ENCODE results near the gene MAPK8. TPM values are rescaled to one million over a fixed set of nuclear protein-coding genes. Genes with fewer than 3 reads are reported as not detected.
A peak's percentile ranks its signal among the peaks of the same experiment; 100 is the strongest.

MAPK8 gene
- polyA plus RNA-seq, 3 donors = 18.4 to 21.1 (median 18.5) TPM

DNA sequence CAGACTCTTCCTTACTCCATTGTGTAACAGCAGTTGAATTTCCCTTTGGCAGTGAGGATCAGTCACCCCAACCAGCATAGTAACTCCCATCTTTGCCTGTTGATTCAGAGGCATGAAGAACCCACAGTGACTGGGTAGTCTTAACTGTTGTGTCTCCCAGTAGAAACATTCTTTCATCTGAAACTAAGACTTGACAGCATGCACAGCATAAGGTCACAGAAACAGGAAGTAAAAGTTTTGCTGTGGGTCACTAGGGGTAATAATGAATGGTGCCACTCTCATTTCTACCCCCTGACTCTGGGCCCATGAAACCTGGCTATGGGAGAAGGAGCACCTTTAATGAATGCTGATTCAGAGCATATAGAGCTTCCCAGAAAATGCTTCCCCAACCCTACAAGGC is 23.6 kb upstream of the MAPK8 start:
- H3K9me3 Mint-ChIP-seq = peaks cover 8 to 23% (median 19%) of the 10 kb centered on the region in 7 donors
- H3K4me3 Mint-ChIP-seq = no peak overlapping the region
- Histone ChIP-seq H3K79me2 (ENCODE audit: insufficient read depth, low read length) (no peaks in the 10 kb centered on the region), H3K4me1 (ENCODE audit: control insufficient read depth in 1 of 2, insufficient read depth in 2 of 2, low read length in 2 of 2) (no peaks in the 10 kb centered on the region), H3K9me3 (replicated peaks in 1 of 2; ENCODE audit: control insufficient read depth in 1 of 2, insufficient read depth in 1 of 2, low read length in 2 of 2) (peaks cover 0 to 9% of the 10 kb centered on the region in 2 donors), H3K27ac (ENCODE audit: low read depth in 1 of 2, low read length in 2 of 2) (no peak overlapping the region), H3K36me3 (replicated peaks in 1 of 2; ENCODE audit: control insufficient read depth in 1 of 2, insufficient read depth in 2 of 2, low read length in 2 of 2) (no peaks in the 10 kb centered on the region), H4K20me1 (ENCODE audit: insufficient read depth, low read length) (no peaks in the 10 kb centered on the region), H3K27me3 (ENCODE audit: control insufficient read depth in 2 of 2, insufficient read depth in 2 of 2, low read length in 2 of 2) (no peaks in the 10 kb centered on the region), H2AFZ (ENCODE audit: insufficient read depth, low read depth, low read length, poor library complexity, severe bottlenecking) (no peak overlapping the region), H3K4me3 (replicated peaks in 1 of 3; ENCODE audit: low read depth in 2 of 3, low read length in 3 of 3) (no peak overlapping the region), H3K4me2 (replicated peaks; ENCODE audit: extremely low read depth, low read length, poor library complexity, severe bottlenecking) (no peak overlapping the region), H3K9ac (ENCODE audit: insufficient read depth, low read length, poor library complexity, severe bottlenecking) (no peak overlapping the region)
- no peaks in the 10 kb centered on the region for H3K4me1 Mint-ChIP-seq
- H3K27me3 Mint-ChIP-seq (ENCODE audit: low read depth in 3 of 3) = peaks cover 0 to 3% (median 0%) of the 10 kb centered on the region in 3 donors
- intact Hi-C loops (cut with micrococcal nuclease) = no loop called here
- TF ChIP-seq, protein P1, sequence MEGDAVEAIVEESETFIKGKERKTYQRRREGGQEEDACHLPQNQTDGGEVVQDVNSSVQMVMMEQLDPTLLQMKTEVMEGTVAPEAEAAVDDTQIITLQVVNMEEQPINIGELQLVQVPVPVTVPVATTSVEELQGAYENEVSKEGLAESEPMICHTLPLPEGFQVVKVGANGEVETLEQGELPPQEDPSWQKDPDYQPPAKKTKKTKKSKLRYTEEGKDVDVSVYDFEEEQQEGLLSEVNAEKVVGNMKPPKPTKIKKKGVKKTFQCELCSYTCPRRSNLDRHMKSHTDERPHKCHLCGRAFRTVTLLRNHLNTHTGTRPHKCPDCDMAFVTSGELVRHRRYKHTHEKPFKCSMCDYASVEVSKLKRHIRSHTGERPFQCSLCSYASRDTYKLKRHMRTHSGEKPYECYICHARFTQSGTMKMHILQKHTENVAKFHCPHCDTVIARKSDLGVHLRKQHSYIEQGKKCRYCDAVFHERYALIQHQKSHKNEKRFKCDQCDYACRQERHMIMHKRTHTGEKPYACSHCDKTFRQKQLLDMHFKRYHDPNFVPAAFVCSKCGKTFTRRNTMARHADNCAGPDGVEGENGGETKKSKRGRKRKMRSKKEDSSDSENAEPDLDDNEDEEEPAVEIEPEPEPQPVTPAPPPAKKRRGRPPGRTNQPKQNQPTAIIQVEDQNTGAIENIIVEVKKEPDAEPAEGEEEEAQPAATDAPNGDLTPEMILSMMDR (IDR thresholded peaks at IDR 0.05) = no peak
- H3K36me3 Mint-ChIP-seq = no peaks in the 10 kb centered on the region
- no peak for DNase-seq
- no peak overlapping the region for H3K27ac Mint-ChIP-seq

DNA sequence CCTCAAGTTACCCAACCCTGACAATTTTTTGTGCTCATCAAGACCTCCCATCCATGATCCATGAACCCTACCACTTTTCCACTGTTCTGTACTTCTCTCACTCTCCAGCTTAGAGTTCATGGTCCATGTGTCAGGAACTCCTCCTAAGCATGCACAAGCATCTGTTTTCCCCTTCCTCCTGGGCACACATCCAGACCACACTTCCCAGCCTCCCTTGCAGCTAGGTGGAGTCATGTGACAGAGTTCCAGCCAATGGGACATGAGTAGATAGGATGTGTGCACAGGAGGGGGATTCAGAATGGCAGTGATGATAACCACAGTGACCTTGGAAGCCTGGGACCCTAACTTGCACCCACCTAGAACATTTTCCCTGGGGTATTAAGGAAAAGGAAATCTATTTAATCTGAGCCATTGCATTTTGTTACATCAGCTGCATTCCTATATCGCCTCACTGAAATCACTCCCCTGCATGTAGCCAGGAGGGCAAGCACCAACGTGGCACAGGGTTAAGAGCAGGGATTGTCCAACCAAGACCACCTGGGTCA is 22.4 kb upstream of the MAPK8 start:
- Mint-ChIP-seq H3K4me1 (no peaks in the 10 kb centered on the region), H3K27ac (peak overlapping the region in 1 of 7 donors; percentile 32), H3K36me3 (no peaks in the 10 kb centered on the region), H3K4me3 (no peak overlapping the region), H3K27me3 (ENCODE audit: low read depth in 3 of 3) (peaks cover 0 to 3% (median 0%) of the 10 kb centered on the region in 3 donors), H3K9me3 (peaks cover 8 to 23% (median 19%) of the 10 kb centered on the region in 7 donors)
- H2AFZ ChIP-seq (ENCODE audit: insufficient read depth, low read depth, low read length, poor library complexity, severe bottlenecking) = no peak overlapping the region
- WGBS (ENCODE audit: insufficient coverage) = 80% methylated on average over 1 of the region's 2 CpGs
- H3K36me3 ChIP-seq (replicated peaks in 1 of 2; ENCODE audit: control insufficient read depth in 1 of 2, insufficient read depth in 2 of 2, low read length in 2 of 2) = no peaks in the 10 kb centered on the region
- TF ChIP-seq, protein P1 (IDR thresholded peaks at IDR 0.05) = no peak
- no peak overlapping the region for H3K27ac ChIP-seq (ENCODE audit: low read depth in 1 of 2, low read length in 2 of 2)
- DNase-seq = no peak
- no peak overlapping the region for H3K4me2 ChIP-seq (replicated peaks; ENCODE audit: extremely low read depth, low read length, poor library complexity, severe bottlenecking)
- intact Hi-C loops (cut with micrococcal nuclease) = no loop called here
- no peaks in the 10 kb centered on the region for H3K27me3 ChIP-seq (ENCODE audit: control insufficient read depth in 2 of 2, insufficient read depth in 2 of 2, low read length in 2 of 2)
- no peak overlapping the region for H3K4me3 ChIP-seq (replicated peaks in 1 of 3; ENCODE audit: low read depth in 2 of 3, low read length in 3 of 3)
- H3K79me2 ChIP-seq (ENCODE audit: insufficient read depth, low read length) = no peaks in the 10 kb centered on the region
- no peak overlapping the region for H3K9ac ChIP-seq (ENCODE audit: insufficient read depth, low read length, poor library complexity, severe bottlenecking)
- H4K20me1 ChIP-seq (ENCODE audit: insufficient read depth, low read length) = no peaks in the 10 kb centered on the region
- H3K4me1 ChIP-seq (ENCODE audit: control insufficient read depth in 1 of 2, insufficient read depth in 2 of 2, low read length in 2 of 2) = no peaks in the 10 kb centered on the region
- H3K9me3 ChIP-seq (replicated peaks in 1 of 2; ENCODE audit: control insufficient read depth in 1 of 2, insufficient read depth in 1 of 2, low read length in 2 of 2) = peaks cover 0 to 9% of the 10 kb centered on the region in 2 donors
